ENCODE measurements around the gene SMURF1. TPM values are rescaled to one million over a fixed set of nuclear protein-coding genes. Genes with fewer than 3 reads are reported as not detected.

Gene SMURF1
- total and polyA plus RNA-seq, 7 donors = 8.4 to 18.0 (median 14.1) TPM

DNA sequence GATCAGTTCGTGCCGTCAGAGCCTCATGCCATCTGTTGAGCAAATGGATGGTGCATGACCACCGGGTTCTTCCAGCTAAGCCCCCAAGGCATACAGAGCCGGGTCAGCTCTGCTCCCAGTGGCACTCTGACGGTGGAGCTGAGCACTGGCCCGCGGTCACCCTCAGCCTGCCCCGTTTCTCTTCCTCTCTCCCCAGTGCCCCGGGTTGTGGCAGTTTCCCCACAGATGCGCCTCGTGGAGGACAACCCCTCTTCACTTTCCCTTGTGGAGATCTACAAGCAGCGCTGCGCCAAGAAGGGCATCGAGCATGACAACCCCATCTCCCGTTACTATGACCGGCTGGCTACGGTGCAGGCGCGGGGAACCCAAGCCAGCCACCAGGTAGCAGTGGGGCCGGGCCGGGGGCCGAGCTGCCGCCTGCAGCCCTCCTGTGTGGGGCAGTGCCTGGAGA is 135.7 kb downstream of the SMURF1 start:
- intact Hi-C loops (cut with DNase I) = no loop called here
- no peaks in the 10 kb centered on the region for H3K4me1 ChIP-seq
- H3K27me3 ChIP-seq = no peaks in the 10 kb centered on the region
- H3K9me3 ChIP-seq = no peaks in the 10 kb centered on the region
- TF ChIP-seq POLR2A (IDR thresholded peaks at IDR 0.05) = no peak
- TF ChIP-seq, protein P1, sequence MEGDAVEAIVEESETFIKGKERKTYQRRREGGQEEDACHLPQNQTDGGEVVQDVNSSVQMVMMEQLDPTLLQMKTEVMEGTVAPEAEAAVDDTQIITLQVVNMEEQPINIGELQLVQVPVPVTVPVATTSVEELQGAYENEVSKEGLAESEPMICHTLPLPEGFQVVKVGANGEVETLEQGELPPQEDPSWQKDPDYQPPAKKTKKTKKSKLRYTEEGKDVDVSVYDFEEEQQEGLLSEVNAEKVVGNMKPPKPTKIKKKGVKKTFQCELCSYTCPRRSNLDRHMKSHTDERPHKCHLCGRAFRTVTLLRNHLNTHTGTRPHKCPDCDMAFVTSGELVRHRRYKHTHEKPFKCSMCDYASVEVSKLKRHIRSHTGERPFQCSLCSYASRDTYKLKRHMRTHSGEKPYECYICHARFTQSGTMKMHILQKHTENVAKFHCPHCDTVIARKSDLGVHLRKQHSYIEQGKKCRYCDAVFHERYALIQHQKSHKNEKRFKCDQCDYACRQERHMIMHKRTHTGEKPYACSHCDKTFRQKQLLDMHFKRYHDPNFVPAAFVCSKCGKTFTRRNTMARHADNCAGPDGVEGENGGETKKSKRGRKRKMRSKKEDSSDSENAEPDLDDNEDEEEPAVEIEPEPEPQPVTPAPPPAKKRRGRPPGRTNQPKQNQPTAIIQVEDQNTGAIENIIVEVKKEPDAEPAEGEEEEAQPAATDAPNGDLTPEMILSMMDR (IDR thresholded peaks at IDR 0.05) = no peak
- no peak for TF ChIP-seq POLR2AphosphoS5 (IDR thresholded peaks at IDR 0.05)
- TF ChIP-seq EP300 (IDR thresholded peaks at IDR 0.05) = no peak
- no peak overlapping the region for H3K27ac ChIP-seq
- WGBS, 2 donors = 96% methylated on average over 23 of the region's 23 CpGs
- peaks cover 39 to 95% (median 77%) of the 10 kb centered on the region in 4 donors for H3K36me3 ChIP-seq
- no peak overlapping the region for H3K4me3 ChIP-seq
- no peak for DNase-seq

DNA sequence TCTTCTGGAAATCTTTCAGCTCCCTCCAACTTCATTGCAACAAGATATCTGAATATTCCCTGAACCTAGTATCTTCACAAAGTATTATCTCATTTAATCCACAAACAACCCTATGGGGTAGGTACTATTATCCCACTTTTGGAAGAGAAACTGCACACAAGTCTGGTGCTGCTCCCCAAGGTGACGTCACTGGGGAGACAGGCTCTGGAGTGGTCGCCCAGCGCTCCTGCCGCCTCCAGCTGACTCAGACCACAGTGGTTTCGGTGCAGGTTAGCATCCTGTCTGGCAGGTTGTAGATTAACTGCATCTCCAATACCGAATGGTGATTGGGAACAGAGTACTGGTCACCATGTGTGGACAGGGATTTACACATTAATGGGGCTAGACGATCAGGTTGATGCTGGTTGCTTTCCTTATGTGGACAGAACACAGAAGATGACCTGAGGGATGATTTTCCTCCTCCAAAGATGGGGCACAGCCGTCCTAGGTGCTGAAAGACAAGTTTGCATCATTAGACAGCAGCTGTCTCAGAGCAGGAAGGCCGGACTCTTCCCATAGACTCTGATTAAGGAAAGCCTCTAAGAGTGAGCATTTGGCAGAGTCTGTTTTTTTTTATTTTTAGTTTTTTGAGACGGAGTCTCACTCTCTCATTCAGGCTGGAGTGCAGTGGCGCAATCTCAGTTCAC is 137.0 kb downstream of the SMURF1 start:
- WGBS, 2 donors = 96% methylated on average over 11 of the region's 11 CpGs
- no peak overlapping the region for H3K27ac ChIP-seq
- peaks cover 33 to 93% (median 73%) of the 10 kb centered on the region in 4 donors for H3K36me3 ChIP-seq
- H3K9me3 ChIP-seq = no peaks in the 10 kb centered on the region
- H3K4me1 ChIP-seq = no peaks in the 10 kb centered on the region
- H3K4me3 ChIP-seq = no peak overlapping the region
- H3K27me3 ChIP-seq = no peaks in the 10 kb centered on the region
- intact Hi-C loops (cut with DNase I) = no loop called here
- TF ChIP-seq POLR2A (IDR thresholded peaks at IDR 0.05) (no peak), EP300 (IDR thresholded peaks at IDR 0.05) (no peak), POLR2AphosphoS5 (IDR thresholded peaks at IDR 0.05) (no peak)
- TF ChIP-seq, protein P1 (IDR thresholded peaks at IDR 0.05) = no peak
- DNase-seq = no peak

DNA sequence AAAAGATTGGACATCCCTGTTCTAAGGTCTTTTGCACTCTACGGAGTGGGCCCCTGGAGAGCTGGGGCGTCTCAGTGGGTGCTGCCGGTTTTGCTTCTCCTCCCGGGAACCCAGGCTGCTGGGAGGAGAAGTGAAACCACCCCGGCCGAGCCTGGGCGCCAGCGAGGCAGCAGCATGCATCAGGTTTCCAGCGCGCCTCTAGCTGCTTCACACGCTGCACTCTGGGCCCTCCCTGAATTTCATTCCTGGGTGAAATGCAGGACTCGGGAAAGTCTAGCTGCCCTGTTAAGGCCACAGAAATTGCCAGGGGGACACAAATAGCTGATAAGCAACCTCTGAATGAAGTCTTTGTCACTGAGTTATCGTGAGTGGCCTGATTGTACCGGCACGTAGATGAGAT is 138.1 kb downstream of the SMURF1 start:
- Histone ChIP-seq H3K36me3 (peaks cover 26 to 93% (median 63%) of the 10 kb centered on the region in 4 donors), H3K4me1 (no peaks in the 10 kb centered on the region), H3K27ac (no peak overlapping the region), H3K27me3 (no peaks in the 10 kb centered on the region), H3K4me3 (no peak overlapping the region), H3K9me3 (no peaks in the 10 kb centered on the region)
- intact Hi-C loops (cut with DNase I) = no loop called here
- no peak for DNase-seq
- TF ChIP-seq POLR2A (IDR thresholded peaks at IDR 0.05) = no peak
- TF ChIP-seq EP300 (IDR thresholded peaks at IDR 0.05) = no peak
- no peak for TF ChIP-seq POLR2AphosphoS5 (IDR thresholded peaks at IDR 0.05)
- TF ChIP-seq, protein P1 (IDR thresholded peaks at IDR 0.05) = no peak
- WGBS, 2 donors = 87% methylated on average over 15 of the region's 15 CpGs

DNA sequence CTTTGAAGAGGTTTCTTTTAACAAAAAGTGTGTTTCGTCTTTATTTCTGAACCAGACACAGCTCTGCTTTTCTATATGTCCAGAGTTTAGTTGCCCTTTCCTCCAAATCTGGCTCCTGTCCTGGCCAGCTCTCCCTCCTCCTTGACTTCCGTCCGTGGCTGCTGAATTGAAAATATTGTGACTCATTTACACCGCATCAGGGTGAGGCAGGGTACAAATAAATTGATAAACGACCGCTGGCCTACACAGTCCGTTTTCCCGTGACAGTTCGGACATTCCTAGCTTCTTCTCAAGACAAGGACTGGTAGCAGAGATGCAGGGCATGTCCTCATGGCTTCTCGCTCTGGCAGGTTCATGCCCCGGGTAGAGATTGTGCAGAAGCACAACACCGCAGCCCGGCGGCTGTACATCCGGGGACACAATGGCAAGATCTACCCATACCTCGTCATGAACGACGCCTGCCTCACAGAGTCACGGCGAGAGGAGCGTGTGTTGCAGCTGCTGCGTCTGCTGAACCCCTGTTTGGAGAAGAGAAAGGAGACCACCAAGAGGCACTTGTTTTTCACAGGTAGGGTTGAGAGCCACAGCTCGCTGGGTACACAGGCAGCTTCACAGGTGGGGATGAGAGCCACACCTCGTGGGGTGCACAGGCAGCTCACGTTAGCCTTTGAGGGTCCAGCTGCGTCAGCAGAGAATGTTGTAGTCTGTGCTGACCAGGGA is 139.0 kb downstream of the SMURF1 start:
- intact Hi-C loops (cut with DNase I) = no loop called here
- H3K27me3 ChIP-seq = no peaks in the 10 kb centered on the region
- DNase-seq = no peak
- H3K9me3 ChIP-seq = no peaks in the 10 kb centered on the region
- H3K27ac ChIP-seq = no peak overlapping the region
- no peaks in the 10 kb centered on the region for H3K4me1 ChIP-seq
- WGBS, 2 donors = 92 to 96% methylated on average over 26 of the region's 26 CpGs
- H3K4me3 ChIP-seq = no peak overlapping the region
- no peak for TF ChIP-seq POLR2A (IDR thresholded peaks at IDR 0.05)
- TF ChIP-seq, protein P1 (IDR thresholded peaks at IDR 0.05) = no peak
- no peak for TF ChIP-seq POLR2AphosphoS5 (IDR thresholded peaks at IDR 0.05)
- no peak for TF ChIP-seq EP300 (IDR thresholded peaks at IDR 0.05)
- H3K36me3 ChIP-seq = peaks cover 31 to 93% (median 63%) of the 10 kb centered on the region in 4 donors

Data from sigmoid colon (tissue), 7 donors.